ENCODE results near the gene LRRC47.

The LRRC47 gene

GRCh38 chr1:3742439-3743298, 53.6 kb downstream of the LRRC47 start:
- no peak for TF ChIP-seq CTCF (conservative IDR thresholded peaks at IDR 0.05)

DNA sequence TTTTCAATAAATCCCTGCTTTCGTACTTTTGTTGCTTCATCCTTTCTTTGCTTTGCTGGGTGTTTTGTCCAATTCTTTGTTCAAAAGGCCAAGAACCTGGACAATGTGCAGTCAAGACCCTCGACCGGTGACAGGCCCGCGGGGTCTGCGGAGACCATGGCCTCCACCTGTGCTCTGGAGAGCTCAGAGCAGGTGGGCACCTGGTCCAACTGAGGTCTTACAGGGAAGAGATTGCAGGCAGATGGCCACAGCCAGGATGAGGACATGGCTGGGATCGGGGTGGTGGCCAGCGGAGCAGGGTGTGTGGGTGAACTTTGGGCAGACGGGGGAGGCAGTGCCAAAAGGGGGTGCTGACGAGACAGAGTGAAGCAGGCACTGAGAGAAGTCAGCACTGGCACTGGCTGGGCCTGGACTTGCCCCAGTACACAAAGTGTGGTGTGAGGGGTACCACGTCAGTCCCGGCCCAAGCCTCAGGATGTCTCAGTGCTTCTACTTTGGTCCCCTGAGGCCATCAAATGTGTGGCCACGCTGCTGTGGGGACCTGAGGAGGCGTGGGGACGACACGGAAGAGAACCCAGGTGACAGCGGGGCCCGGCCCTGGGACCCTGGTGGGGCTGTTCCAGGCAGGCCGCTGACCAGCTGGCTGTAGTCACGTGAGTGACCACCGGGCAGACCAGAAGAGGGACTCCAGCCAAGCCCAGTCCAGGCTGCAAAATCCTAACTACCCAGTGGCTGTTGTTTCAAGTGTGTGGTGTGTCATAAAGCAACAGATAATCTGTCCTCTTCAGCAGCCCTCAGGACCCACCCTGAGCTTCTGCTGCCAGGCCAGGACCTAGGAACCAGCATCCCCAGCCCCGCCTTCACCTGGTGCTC, 54.5 kb downstream of the LRRC47 start:
- no peak overlapping the region for H3K27ac ChIP-seq
- TF ChIP-seq CTCF (conservative IDR thresholded peaks at IDR 0.05) = no peak

More at GRCh38 chr1:3742439-3743298, 53.6 kb downstream of the LRRC47 start:
- no peak overlapping the region for H3K27ac ChIP-seq

GRCh38 chr1:3740752-3741151, 55.5 kb downstream of the LRRC47 start:
- no peak for TF ChIP-seq CTCF (conservative IDR thresholded peaks at IDR 0.05)

GRCh38 chr1:3740042-3740441, 56.3 kb downstream of the LRRC47 start:
- no peak for TF ChIP-seq CTCF (conservative IDR thresholded peaks at IDR 0.05)
- H3K27ac ChIP-seq = no peak overlapping the region

More at GRCh38 chr1:3740752-3741151, 55.5 kb downstream of the LRRC47 start:
- H3K27ac ChIP-seq = no peak overlapping the region

DNA sequence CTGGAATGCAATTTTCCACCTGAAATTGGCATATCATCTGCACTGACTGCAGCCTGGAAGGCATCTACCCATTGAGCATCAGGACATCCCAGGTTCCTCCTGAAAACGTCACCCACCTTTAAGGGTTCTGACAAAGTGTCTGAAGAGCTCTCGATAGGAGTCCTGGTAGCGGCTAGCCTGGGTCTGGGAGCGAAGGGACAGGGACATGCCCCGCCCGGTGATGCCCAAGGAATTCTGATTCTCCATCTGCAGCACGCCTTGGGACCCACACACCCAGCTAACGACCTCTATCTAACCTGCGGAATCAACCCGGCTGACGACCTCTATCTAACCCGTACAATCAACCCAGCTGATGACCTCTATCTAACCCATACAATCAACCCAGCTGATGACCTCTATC, 57.4 kb downstream of the LRRC47 start:
- no peak for TF ChIP-seq CTCF (conservative IDR thresholded peaks at IDR 0.05)
- no peak overlapping the region for H3K27ac ChIP-seq

GRCh38 chr1:3736708-3737107, 59.6 kb downstream of the LRRC47 start:
- no peak for TF ChIP-seq CTCF (conservative IDR thresholded peaks at IDR 0.05)
- no peak overlapping the region for H3K27ac ChIP-seq

DNA sequence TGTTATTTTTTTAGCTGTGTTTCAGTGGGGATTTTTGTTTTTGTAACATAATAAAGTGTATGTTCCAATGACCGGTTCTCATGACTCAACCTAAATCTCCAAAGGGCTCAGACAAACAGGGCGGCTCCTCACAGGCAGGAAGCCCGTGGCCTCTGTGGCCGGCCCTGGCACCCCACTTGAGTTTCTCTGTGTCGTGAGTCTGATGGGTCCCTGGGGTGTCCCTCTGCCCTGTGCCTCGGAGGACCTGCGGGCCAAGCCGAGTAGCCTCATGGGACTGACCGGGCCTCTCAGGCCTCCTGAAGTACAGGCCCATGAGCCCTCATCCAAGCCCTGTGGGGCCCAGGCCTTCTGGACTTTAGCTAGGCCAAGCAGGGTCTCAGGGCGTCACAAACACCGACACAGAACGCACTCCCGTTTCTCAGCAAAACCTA, 60.2 kb downstream of the LRRC47 start:
- no peak overlapping the region for H3K27ac ChIP-seq

More for the DNA sequence above, 60.2 kb downstream of the LRRC47 start:
- TF ChIP-seq CTCF (conservative IDR thresholded peaks at IDR 0.05) = no peak
